ENCODE results near the gene PGS1. TPM values are rescaled to one million over a fixed set of nuclear protein-coding genes. Genes with fewer than 3 reads are reported as not detected.

The PGS1 gene
- total and polyA plus RNA-seq, 10 of the 15 experiments (the other 5 are each of a cell fraction or from before 2014, with no cell fraction given), result 1.3 to 37.6 (median 27.4) TPM

- FAIRE-seq (no peak), ATAC-seq (no peak)
- TF ChIP-seq, protein P1, sequence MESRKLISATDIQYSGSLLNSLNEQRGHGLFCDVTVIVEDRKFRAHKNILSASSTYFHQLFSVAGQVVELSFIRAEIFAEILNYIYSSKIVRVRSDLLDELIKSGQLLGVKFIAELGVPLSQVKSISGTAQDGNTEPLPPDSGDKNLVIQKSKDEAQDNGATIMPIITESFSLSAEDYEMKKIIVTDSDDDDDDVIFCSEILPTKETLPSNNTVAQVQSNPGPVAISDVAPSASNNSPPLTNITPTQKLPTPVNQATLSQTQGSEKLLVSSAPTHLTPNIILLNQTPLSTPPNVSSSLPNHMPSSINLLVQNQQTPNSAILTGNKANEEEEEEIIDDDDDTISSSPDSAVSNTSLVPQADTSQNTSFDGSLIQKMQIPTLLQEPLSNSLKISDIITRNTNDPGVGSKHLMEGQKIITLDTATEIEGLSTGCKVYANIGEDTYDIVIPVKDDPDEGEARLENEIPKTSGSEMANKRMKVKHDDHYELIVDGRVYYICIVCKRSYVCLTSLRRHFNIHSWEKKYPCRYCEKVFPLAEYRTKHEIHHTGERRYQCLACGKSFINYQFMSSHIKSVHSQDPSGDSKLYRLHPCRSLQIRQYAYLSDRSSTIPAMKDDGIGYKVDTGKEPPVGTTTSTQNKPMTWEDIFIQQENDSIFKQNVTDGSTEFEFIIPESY (IDR thresholded peaks at IDR 0.05), result no peak
- TF ChIP-seq CHD2 (IDR thresholded peaks at IDR 0.05; ENCODE audit: borderline replicate concordance, low read depth, low read length) (no peak), LARP7 (IDR thresholded peaks at IDR 0.05) (no peak), ZBTB11 (CRISPR knock-in tag; IDR thresholded peaks at IDR 0.05) (no peak), CREM (IDR thresholded peaks at IDR 0.05; ENCODE audit: low read depth) (no peak), HSF1 (IDR thresholded peaks at IDR 0.05; ENCODE audit: low read depth, low read length) (no peak), FOS (IDR thresholded peaks at IDR 0.05; ENCODE audit: borderline replicate concordance, extremely low read depth, insufficient read length) (no peak)
- TF ChIP-seq, protein P2, sequence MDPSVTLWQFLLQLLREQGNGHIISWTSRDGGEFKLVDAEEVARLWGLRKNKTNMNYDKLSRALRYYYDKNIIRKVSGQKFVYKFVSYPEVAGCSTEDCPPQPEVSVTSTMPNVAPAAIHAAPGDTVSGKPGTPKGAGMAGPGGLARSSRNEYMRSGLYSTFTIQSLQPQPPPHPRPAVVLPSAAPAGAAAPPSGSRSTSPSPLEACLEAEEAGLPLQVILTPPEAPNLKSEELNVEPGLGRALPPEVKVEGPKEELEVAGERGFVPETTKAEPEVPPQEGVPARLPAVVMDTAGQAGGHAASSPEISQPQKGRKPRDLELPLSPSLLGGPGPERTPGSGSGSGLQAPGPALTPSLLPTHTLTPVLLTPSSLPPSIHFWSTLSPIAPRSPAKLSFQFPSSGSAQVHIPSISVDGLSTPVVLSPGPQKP (IDR thresholded peaks at IDR 0.05; ENCODE audit: low read depth, low read length), result no peak
- TF ChIP-seq, protein P3, sequence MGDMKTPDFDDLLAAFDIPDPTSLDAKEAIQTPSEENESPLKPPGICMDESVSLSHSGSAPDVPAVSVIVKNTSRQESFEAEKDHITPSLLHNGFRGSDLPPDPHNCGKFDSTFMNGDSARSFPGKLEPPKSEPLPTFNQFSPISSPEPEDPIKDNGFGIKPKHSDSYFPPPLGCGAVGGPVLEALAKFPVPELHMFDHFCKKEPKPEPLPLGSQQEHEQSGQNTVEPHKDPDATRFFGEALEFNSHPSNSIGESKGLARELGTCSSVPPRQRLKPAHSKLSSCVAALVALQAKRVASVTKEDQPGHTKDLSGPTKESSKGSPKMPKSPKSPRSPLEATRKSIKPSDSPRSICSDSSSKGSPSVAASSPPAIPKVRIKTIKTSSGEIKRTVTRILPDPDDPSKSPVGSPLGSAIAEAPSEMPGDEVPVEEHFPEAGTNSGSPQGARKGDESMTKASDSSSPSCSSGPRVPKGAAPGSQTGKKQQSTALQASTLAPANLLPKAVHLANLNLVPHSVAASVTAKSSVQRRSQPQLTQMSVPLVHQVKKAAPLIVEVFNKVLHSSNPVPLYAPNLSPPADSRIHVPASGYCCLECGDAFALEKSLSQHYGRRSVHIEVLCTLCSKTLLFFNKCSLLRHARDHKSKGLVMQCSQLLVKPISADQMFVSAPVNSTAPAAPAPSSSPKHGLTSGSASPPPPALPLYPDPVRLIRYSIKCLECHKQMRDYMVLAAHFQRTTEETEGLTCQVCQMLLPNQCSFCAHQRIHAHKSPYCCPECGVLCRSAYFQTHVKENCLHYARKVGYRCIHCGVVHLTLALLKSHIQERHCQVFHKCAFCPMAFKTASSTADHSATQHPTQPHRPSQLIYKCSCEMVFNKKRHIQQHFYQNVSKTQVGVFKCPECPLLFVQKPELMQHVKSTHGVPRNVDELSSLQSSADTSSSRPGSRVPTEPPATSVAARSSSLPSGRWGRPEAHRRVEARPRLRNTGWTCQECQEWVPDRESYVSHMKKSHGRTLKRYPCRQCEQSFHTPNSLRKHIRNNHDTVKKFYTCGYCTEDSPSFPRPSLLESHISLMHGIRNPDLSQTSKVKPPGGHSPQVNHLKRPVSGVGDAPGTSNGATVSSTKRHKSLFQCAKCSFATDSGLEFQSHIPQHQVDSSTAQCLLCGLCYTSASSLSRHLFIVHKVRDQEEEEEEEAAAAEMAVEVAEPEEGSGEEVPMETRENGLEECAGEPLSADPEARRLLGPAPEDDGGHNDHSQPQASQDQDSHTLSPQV (IDR thresholded peaks at IDR 0.05), result no peak
Measured at GRCh38 chr17:78434455-78435329, 56.2 kb downstream of the PGS1 start.

More at GRCh38 chr17:78434455-78435329, 56.2 kb downstream of the PGS1 start:
- no peak overlapping the region for H3K4me2 ChIP-seq (ENCODE audit: control insufficient read depth, insufficient read depth)
- no peak overlapping the region for H2AFZ ChIP-seq (ENCODE audit: control insufficient read depth, low read depth, low read length)
- no peaks in the 10 kb centered on the region for H3K79me2 ChIP-seq (ENCODE audit: control insufficient read depth, insufficient read depth, low read length)
- no peaks in the 10 kb centered on the region for H4K20me1 ChIP-seq (ENCODE audit: control insufficient read depth, insufficient read depth)
- DNase-seq (ENCODE audit: low read depth, low spot score), result no peak
- no peaks in the 10 kb centered on the region for H3K4me1 ChIP-seq (ENCODE audit: control insufficient read depth, insufficient read depth, low read length)
- H3K36me3 ChIP-seq (ENCODE audit: control insufficient read depth in 2 of 2, insufficient read depth in 2 of 2, low read length in 1 of 2), result no peaks in the 10 kb centered on the region; a peak in 1 of 4 replicates
- SMC1A ChIA-PET (ENCODE audit: uncharacterized antibody, unreplicated experiment), result no interaction called here
- no peak overlapping the region for H3K9ac ChIP-seq (ENCODE audit: control insufficient read depth, insufficient read depth, low read length)
- intact Hi-C loops (cut with micrococcal nuclease; ENCODE audit: unreplicated experiment), result no loop called here
- in situ Hi-C loops (cut with MboI), result no loop called here
- H3K27me3 ChIP-seq (replicated peaks in 1 of 2; ENCODE audit: control insufficient read depth in 2 of 2, insufficient read depth in 2 of 2, low read length in 1 of 2), result no peaks in the 10 kb centered on the region
- CTCF ChIA-PET, result interaction anchor here (2.2 kb wide), 1 partner anchor 11 kb away, joined by 6 read pairs; no protein-coding TSS in a partner anchor
- POLR2A ChIA-PET, result interaction anchor here (0.6 kb wide), 1 partner anchor 1678 kb away, joined by 3 read pairs; no protein-coding TSS in a partner anchor
- WGBS (ENCODE audit: insufficient coverage, insufficient replicate concordance, low lambda C conversion rate, missing lambda C conversion rate), result 31% methylated on average over 18 of the region's 18 CpGs
- no peaks in the 10 kb centered on the region for H3K9me3 ChIP-seq (replicated peaks; ENCODE audit: control insufficient read depth, insufficient read depth, low read length)
- H3K27ac ChIP-seq (ENCODE audit: control insufficient read depth, insufficient read depth), result no peak overlapping the region
- no peak overlapping the region for H3K4me3 ChIP-seq
- RAD21 ChIA-PET (ENCODE audit: unreplicated experiment), result interaction anchor here (0.7 kb wide), 1 partner anchor 149 kb away, joined by 3 read pairs; no protein-coding TSS in a partner anchor
- BruUV-seq (replicated peaks), result no TSS peak
